K562 (cell line): ENCODE measurements around the gene SIK3. TPM values are rescaled to one million over a fixed set of nuclear protein-coding genes. Genes with fewer than 3 reads are reported as not detected.

Source experiments
- ATAC-seq: fragments of 200-7000 bp; cut with Tn5 transposase; 3 replicates; pipeline ENCODE4 v1.9.1; 2020; ENCODE audit warnings: moderate library complexity
- BruUV-seq: library from RNA; stranded (reverse); fragments of 400-500 nt; replicated peaks from 2 replicates; lab custom pipeline; 2021; lab: Mats Ljungman, UMichigan
- CTCF ChIA-PET: fragments of 300-600 bp; formaldehyde crosslinking; extraction: SDS; loops from one replicate; lab custom pipeline; 2021; ENCODE audit warnings: low intra/inter-chr PET ratio; lab: Yijun Ruan, JAX
- POLR2A ChIA-PET: fragments of 300-600, 350-650 bp; sonication (Branson Sonifier 250); formaldehyde crosslinking; extraction: SDS; loops from one replicate; lab custom pipeline; 2021; ENCODE audit warnings: antibody characterized with exemption, inconsistent platforms; lab: Yijun Ruan, JAX
- DNase-seq, 4 experiments: peaks; one replicate each; pipeline versions ENCODE4 v3.0.0 to v3.0.0-alpha.2; 2011 to 2018; ENCODE audit warnings: low spot score in 3 of 4, mixed read lengths in 3 of 4; ENCODE audit errors: extremely low read depth in 1 of 4
- FAIRE-seq: peaks from 2 replicates; lab custom pipeline; 2011; peaks lifted over from hg19 to GRCh38; lab: Jason Lieb, UNC
- H2AFZ ChIP-seq: 2 replicates; pipeline ENCODE4 v1.6.0; 2011; ENCODE audit warnings: low read depth, low read length, control low read depth, inconsistent platforms
- H3K27ac ChIP-seq: fragments of 200-600 bp; 3 replicates; pipeline ENCODE4 v1.8.0; 2011; ENCODE audit warnings: low read depth, mild to moderate bottlenecking, control low read depth, inconsistent platforms, low read length, moderate library complexity, mixed read lengths; ENCODE audit errors: extremely low read depth
- H3K27me3 ChIP-seq, 2 experiments: fragments of 300-600 bp in 1 of 2; 2 replicates in 1 of 2; 3 replicates in 1 of 2; pipeline versions ENCODE4 v1.6.0 to v1.8.0; 2011; ENCODE audit warnings: inconsistent platforms in 2 of 2, low read length in 2 of 2, mild to moderate bottlenecking in 1 of 2, mixed read lengths in 1 of 2, moderate library complexity in 1 of 2; ENCODE audit not compliant: control insufficient read depth in 2 of 2, insufficient read depth in 2 of 2
- H3K36me3 ChIP-seq: fragments of 300-600 bp; 3 replicates; pipeline ENCODE4 v1.8.0; 2011; ENCODE audit warnings: mild to moderate bottlenecking, low read length, inconsistent platforms; ENCODE audit not compliant: control insufficient read depth, insufficient read depth
- H3K4me1 ChIP-seq, 2 experiments: fragments of 200-600 bp in 1 of 2; replicated peaks in 1 of 2; 2 replicates in 1 of 2; 3 replicates in 1 of 2; pipeline versions ENCODE4 v1.5.1 to v1.8.0; 2011; ENCODE audit warnings: inconsistent platforms in 2 of 2, low read length in 2 of 2, mild to moderate bottlenecking in 1 of 2, mixed read lengths in 1 of 2, moderate library complexity in 1 of 2; ENCODE audit not compliant: control insufficient read depth in 2 of 2, insufficient read depth in 2 of 2
- H3K4me2 ChIP-seq: 2 replicates; pipeline ENCODE4 v1.6.1; 2011; ENCODE audit warnings: low read length, control low read depth, inconsistent platforms, mixed read lengths; ENCODE audit not compliant: insufficient read depth
- H3K4me3 ChIP-seq: fragments of 200-600 bp; sonication (generic), shearing (Covaris generic); 2 replicates; pipeline ENCODE4 v1.5.1; 2016; ENCODE audit warnings: control low read depth, inconsistent platforms
- H3K79me2 ChIP-seq: fragments of 200-600 bp; 3 replicates; pipeline ENCODE4 v1.8.0; 2011; ENCODE audit warnings: low read length, inconsistent platforms; ENCODE audit not compliant: control insufficient read depth, insufficient read depth
- H3K9ac ChIP-seq, 2 experiments: 2 replicates each; pipeline versions ENCODE4 v1.6.0 to v1.6.1; 2011; ENCODE audit warnings: low read depth in 2 of 2, low read length in 2 of 2, control low read depth in 1 of 2, inconsistent platforms in 1 of 2, mild to moderate bottlenecking in 1 of 2, mixed read lengths in 1 of 2; ENCODE audit not compliant: insufficient read depth in 1 of 2
- H3K9me1 ChIP-seq: one replicate; pipeline ENCODE4 v1.6.0; 2011; ENCODE audit warnings: inconsistent platforms, mild to moderate bottlenecking, low read length, moderate library complexity; ENCODE audit not compliant: control insufficient read depth, insufficient read depth
- H3K9me3 ChIP-seq: replicated peaks from 2 replicates; pipeline ENCODE4 v1.5.1; 2011; ENCODE audit warnings: low read depth, low read length, inconsistent platforms; ENCODE audit not compliant: control insufficient read depth, insufficient read depth
- H4K20me1 ChIP-seq: replicated peaks from 2 replicates; pipeline ENCODE4 v1.6.1; 2011; ENCODE audit warnings: low read length, inconsistent platforms, mixed read lengths; ENCODE audit not compliant: control insufficient read depth, insufficient read depth
- CEBPB ChIP-seq: fragments of 450-650 bp; IDR thresholded peaks from 2 replicates; pipeline ENCODE4 v1.6.1; 2016; ENCODE audit warnings: missing genetic modification characterization, missing compliant biosample characterization
- CEBPG ChIP-seq, 3 experiments: fragments of 200-800 bp in 1 of 3; sonication (Bioruptor generic) in 1 of 3; sonication (generic) in 1 of 3; formaldehyde crosslinking in 1 of 3; IDR thresholded peaks in 2 of 3; conservative IDR thresholded peaks in 1 of 3; 2 replicates each; pipeline versions ENCODE4 v1.6.1 to v1.8.0; 2016 to 2022; ENCODE audit warnings: missing compliant biosample characterization in 2 of 3, missing genetic modification characterization in 2 of 3, mild to moderate bottlenecking in 1 of 3, missing genetic modification reagents in 1 of 3
- KLF6 ChIP-seq: fragments of 250-450 bp; sonication (Bioruptor Pico); IDR thresholded peaks from 2 replicates; pipeline ENCODE4 v1.4.0; 2020; ENCODE audit warnings: mild to moderate bottlenecking, moderate library complexity, borderline replicate concordance
- MAX ChIP-seq: sonication (generic); formaldehyde crosslinking; IDR thresholded peaks from 2 replicates; pipeline ENCODE4 v1.9.0; 2022; ENCODE audit warnings: mild to moderate bottlenecking, missing genetic modification reagents
- NBN ChIP-seq: fragments of 450-650 bp; IDR thresholded peaks from 2 replicates; pipeline ENCODE4 v1.6.1; 2016; ENCODE audit warnings: low read depth, mild to moderate bottlenecking
- PATZ1 ChIP-seq: fragments of 250-450 bp; sonication (Bioruptor Pico); IDR thresholded peaks from 2 replicates; pipeline ENCODE4 v1.5.0; 2020; ENCODE audit warnings: mild to moderate bottlenecking, borderline replicate concordance
- PHF8 ChIP-seq: fragments of 200-600 bp; sonication (generic); IDR thresholded peaks from 2 replicates; pipeline ENCODE4 v1.6.1; 2012; ENCODE audit warnings: mixed run types, mild to moderate bottlenecking, inconsistent platforms, low read length, moderate library complexity, borderline replicate concordance
- SFPQ ChIP-seq: fragments of 200-400 bp; formaldehyde crosslinking; IDR thresholded peaks from 2 replicates; pipeline ENCODE4 v1.6.1; 2017; ENCODE audit warnings: mild to moderate bottlenecking, low read depth, low read length, moderate library complexity
- SLC30A9 ChIP-seq: fragments of 250-450 bp; sonication (Bioruptor Pico); IDR thresholded peaks from 2 replicates; pipeline ENCODE4 v1.8.0; 2022; ENCODE audit warnings: mild to moderate bottlenecking, moderate library complexity
- ZNF274 ChIP-seq: IDR thresholded peaks from 2 replicates; pipeline ENCODE4 v1.6.1; 2011; ENCODE audit warnings: low read depth, mild to moderate bottlenecking, low read length, moderate library complexity, borderline replicate concordance
- WGBS: fragments of 100-300 bp; shearing (Covaris generic); methylation state at CpG from one replicate; pipeline ENCODE4 v1.1.6; 2016; ENCODE audit warnings: low coverage, mixed read lengths; ENCODE audit not compliant: insufficient coverage; ENCODE audit errors: missing lambda C conversion rate; 5-methylcytosine and 5-hydroxymethylcytosine counted together
- in situ Hi-C: fragments of 300-500 bp; cut with MboI; formaldehyde crosslinking; loops from 4 replicates; pipeline ENCODE4 v1.15.0; 2018; ENCODE audit warnings: inconsistent platforms, mixed read lengths
- intact Hi-C: fragments of 100-400 bp; cut with micrococcal nuclease; formaldehyde crosslinking; loops from 2 replicates; pipeline ENCODE4 v1.14.2; 2022
- polyA plus RNA-seq, 8 experiments: library from polyadenylated mRNA; depleted of rRNA in 4 of 8; stranded (reverse) in 5 of 8; unstranded in 3 of 8; fragments of >200 nt; fragmentation: Nextera tagmentation in 2 of 8; fragmentation: Illumina TruSeq in 1 of 8; extraction: Ambion mirVana in 2 of 8; extraction: Trizol in 1 of 8; gene quantifications; 2 replicates each; pipeline versions ENCODE4 v1.2.1 to v1.2.3, GENCODE V29; 2011 to 2014; ENCODE audit warnings: inconsistent platforms in 1 of 8, missing spikeins in 1 of 8
- total RNA-seq, 7 experiments: library from RNA; depleted of rRNA in 6 of 7; stranded (reverse); fragments of >200 nt in 6 of 7; fragmentation: Illumina TruSeq in 2 of 7; extraction: Trizol in 2 of 7; gene quantifications; 2 replicates each; pipeline versions ENCODE4 v1.2.1 to v1.2.3, GENCODE V29; 2011 to 2021; ENCODE audit warnings: low replicate concordance in 1 of 7

Gene SIK3
- total and polyA plus RNA-seq, 9 of the 15 experiments (the other 6 are each of a cell fraction or from before 2014, with no cell fraction given): 1.6 to 21.6 (median 8.0) TPM

- H3K4me2 ChIP-seq: no peak overlapping the region
Observed at GRCh38 chr11:116986521-116987105, 111.6 kb downstream of the SIK3 start.

DNA sequence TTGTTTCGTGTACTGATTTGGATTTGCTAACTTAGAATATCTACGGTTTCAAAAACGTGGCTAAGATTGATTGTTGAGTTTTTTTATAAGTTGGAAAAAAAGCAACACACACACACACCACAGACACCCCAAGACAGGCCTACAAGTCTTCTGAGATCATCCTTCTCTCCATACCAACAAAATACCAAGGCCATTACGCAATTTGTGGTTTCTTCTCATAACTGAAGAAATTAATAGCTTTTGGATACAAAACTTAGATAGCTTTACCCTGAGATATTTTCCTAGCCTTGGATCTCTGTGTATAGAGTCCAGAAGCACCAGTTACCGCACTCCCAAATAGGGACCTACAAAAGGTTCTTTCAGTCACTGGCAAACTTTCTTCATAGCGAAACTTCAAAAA lies 113.6 kb downstream of the SIK3 start:
- ChIA-PET CTCF (no interaction called here), POLR2A (interaction anchor here (0.6 to 2.4 kb wide), 2 partner anchors 23 to 26 kb away, joined by 3 to 7 read pairs; no protein-coding TSS in a partner anchor)
- Histone ChIP-seq H3K9me3 (no peaks in the 10 kb centered on the region), H2AFZ (no peak overlapping the region), H3K4me2 (no peak overlapping the region), H3K27me3 (no peaks in the 10 kb centered on the region), H3K27ac (no peak overlapping the region), H3K36me3 (no peaks in the 10 kb centered on the region), H3K9me1 (no peaks in the 10 kb centered on the region), H3K4me3 (no peak overlapping the region), H3K9ac (no peak overlapping the region), H3K4me1 (no peaks in the 10 kb centered on the region), H4K20me1 (0 out of 2 replicates have a peak, but pooled peaks cover 3% of the 10 kb centered on the region), H3K79me2 (peaks cover 19% of the 10 kb centered on the region; the same call in 2 of the 3 replicates)
- BruUV-seq: no TSS peak
- intact Hi-C loops: no loop called here
- FAIRE-seq: no peak
- 71% methylated on average over 6 of the region's 6 CpGs for WGBS
- no peak for ATAC-seq
- in situ Hi-C loops: no loop called here
- DNase-seq: no peak
- no peak for TF ChIP-seq ZNF274
- peak; percentile 28; the same call in 1 of the 2 replicates for TF ChIP-seq CEBPG (CRISPR knock-in tag; IDR thresholded peaks at IDR 0.05)
- peak; percentile 77 to 88 for TF ChIP-seq CEBPG (tag; conservative IDR thresholded peaks at IDR 0.05 in 1 of 2, IDR thresholded peaks at IDR 0.05 in 1 of 2)
- TF ChIP-seq PATZ1: no peak
- TF ChIP-seq PHF8: no peak
- no peak for TF ChIP-seq MAX (CRISPR knock-in tag)
- no peak for TF ChIP-seq SFPQ
- no peak for TF ChIP-seq NBN
- no peak for TF ChIP-seq SLC30A9

More at GRCh38 chr11:116986521-116987105, 111.6 kb downstream of the SIK3 start:
- H2AFZ ChIP-seq: no peak overlapping the region
- no peaks in the 10 kb centered on the region for H3K9me3 ChIP-seq
- ChIA-PET CTCF (no interaction called here), POLR2A (no interaction called here)
- WGBS: 30% methylated on average over 2 of the region's 2 CpGs
- peaks cover 28% of the 10 kb centered on the region; the same call in 2 of the 3 replicates for H3K79me2 ChIP-seq
- peaks cover 0 to 10% of the 10 kb centered on the region in 2 experiments; a peak in 4 of 5 replicates for H3K4me1 ChIP-seq
- intact Hi-C loops: no loop called here
- no peak overlapping the region for H3K9ac ChIP-seq
- no peak for ATAC-seq
- no peaks in the 10 kb centered on the region for H3K27me3 ChIP-seq
- no peak overlapping the region for H3K27ac ChIP-seq
- H3K9me1 ChIP-seq: no peaks in the 10 kb centered on the region
- 0 out of 2 replicates have a peak, but pooled peaks cover 3% of the 10 kb centered on the region for H4K20me1 ChIP-seq
- no peak for DNase-seq
- FAIRE-seq: no peak
- TF ChIP-seq CEBPB (tag): peak; percentile 73
- no peak for TF ChIP-seq KLF6 (CRISPR knock-in tag)
- TF ChIP-seq, all 486 proteins: peak for 1
- in situ Hi-C loops: no loop called here
- no peaks in the 10 kb centered on the region for H3K36me3 ChIP-seq
- H3K4me3 ChIP-seq: no peak overlapping the region
- no TSS peak for BruUV-seq
